GM12878 (cell line): Measurements from ENCODE around the gene ELAPOR1. TPM values are rescaled to one million over a fixed set of nuclear protein-coding genes. Genes with fewer than 3 reads are reported as not detected.

Experiments
- BCL11A ChIP-seq: IDR thresholded peaks from 2 replicates; pipeline ENCODE4 v1.6.1; 2011; ENCODE audit warnings: low read depth, low read length
- CREM ChIP-seq: IDR thresholded peaks from 2 replicates; pipeline ENCODE4 v1.6.1; 2014; ENCODE audit warnings: antibody characterized with exemption, low read depth
- FOXK2 ChIP-seq: fragments of 450-650 bp; IDR thresholded peaks from 2 replicates; pipeline ENCODE4 v1.6.1; 2017; ENCODE audit warnings: mild to moderate bottlenecking, moderate library complexity
- GATAD2B ChIP-seq: fragments of 450-650 bp; conservative IDR thresholded peaks from 2 replicates; pipeline ENCODE4 v1.6.1; 2017; ENCODE audit warnings: low read depth, mild to moderate bottlenecking, moderate library complexity
- IRF4 ChIP-seq: IDR thresholded peaks from 2 replicates; pipeline ENCODE4 v1.6.1; 2011; ENCODE audit warnings: low read depth, low read length
- KLF5 ChIP-seq: fragments of 450-650 bp; IDR thresholded peaks from 2 replicates; pipeline ENCODE4 v1.6.1; 2014; ENCODE audit warnings: mild to moderate bottlenecking; ENCODE audit not compliant: partially characterized antibody
- NFYA ChIP-seq: IDR thresholded peaks from 2 replicates; pipeline ENCODE4 v1.6.1; 2011; ENCODE audit warnings: low read depth, mild to moderate bottlenecking, low read length, improper control_type of control experiment, borderline replicate concordance
- PML ChIP-seq: IDR thresholded peaks from 2 replicates; pipeline ENCODE4 v1.6.1; 2012; ENCODE audit warnings: low read length, inconsistent platforms
- POLR2AphosphoS5 ChIP-seq: IDR thresholded peaks from 2 replicates; pipeline ENCODE4 v1.6.1; 2011; ENCODE audit warnings: mild to moderate bottlenecking, low read length, inconsistent platforms
- RB1 ChIP-seq: fragments of 450-650 bp; formaldehyde crosslinking; IDR thresholded peaks from 2 replicates; pipeline ENCODE4 v1.6.1; 2017; ENCODE audit warnings: mild to moderate bottlenecking, borderline replicate concordance
- SIX5 ChIP-seq: IDR thresholded peaks from 2 replicates; pipeline ENCODE4 v1.6.1; 2011; ENCODE audit warnings: mild to moderate bottlenecking, low read depth, low read length, moderate library complexity; ENCODE audit not compliant: severe bottlenecking
- SMAD5 ChIP-seq: IDR thresholded peaks from 2 replicates; pipeline ENCODE4 v1.6.1; 2016; ENCODE audit warnings: antibody characterized with exemption, low read depth
- SMARCA5 ChIP-seq: fragments of 450-650 bp; IDR thresholded peaks from 2 replicates; pipeline ENCODE4 v1.6.1; 2017; ENCODE audit warnings: mild to moderate bottlenecking
- STAT3 ChIP-seq: IDR thresholded peaks from 2 replicates; pipeline ENCODE4 v1.6.1; 2011; ENCODE audit warnings: low read depth, low read length, improper control_type of control experiment
- YY1 ChIP-seq: IDR thresholded peaks from 2 replicates; pipeline ENCODE4 v1.6.1; 2011; ENCODE audit warnings: low read depth, mild to moderate bottlenecking, low read length
- ZNF217 ChIP-seq: fragments of 450-650 bp; IDR thresholded peaks from 2 replicates; pipeline ENCODE4 v1.6.1; 2017; ENCODE audit warnings: antibody characterized with exemption, mild to moderate bottlenecking
- ZNF24 ChIP-seq: fragments of 450-650 bp; IDR thresholded peaks from 2 replicates; pipeline ENCODE4 v1.6.1; 2017; ENCODE audit warnings: antibody characterized with exemption, mild to moderate bottlenecking
- ZNF622 ChIP-seq: fragments of 450-650 bp; IDR thresholded peaks from 2 replicates; pipeline ENCODE4 v1.6.1; 2017; ENCODE audit warnings: mild to moderate bottlenecking, inconsistent platforms
- polyA plus RNA-seq, 11 experiments: library from polyadenylated mRNA; depleted of rRNA in 4 of 11; unstranded in 6 of 11; stranded (reverse) in 5 of 11; fragments of >200 nt; fragmentation: Nextera tagmentation in 4 of 11; fragmentation: Illumina TruSeq in 1 of 11; extraction: Ambion mirVana in 4 of 11; extraction: Trizol in 1 of 11; gene quantifications; 1 replicate in 1 of 11; 2 replicates in 10 of 11; pipeline versions ENCODE4 v1.2.1 to v1.2.3, GENCODE V29; 2011 to 2016; ENCODE audit warnings: inconsistent platforms in 2 of 11, missing spikeins in 2 of 11, low read depth in 1 of 11
- total RNA-seq, 4 experiments: library from RNA; depleted of rRNA in 3 of 4; stranded (reverse); fragments of >200 nt in 3 of 4; fragmentation: Illumina TruSeq in 1 of 4; extraction: Trizol in 1 of 4; gene quantifications; 2 replicates each; pipeline versions ENCODE4 v1.2.1 to v1.2.3, GENCODE V29; 2013 to 2021
- TF ChIP-seq, protein P1 (sequence below): fragments of 450-650 bp; IDR thresholded peaks from 2 replicates; pipeline ENCODE4 v1.6.1; 2016; ENCODE audit warnings: mild to moderate bottlenecking, moderate library complexity, borderline replicate concordance
- TF ChIP-seq, protein P2 (sequence below): fragments of 450-650 bp; IDR thresholded peaks from 2 replicates; pipeline ENCODE4 v1.6.1; 2014; ENCODE audit warnings: mild to moderate bottlenecking
- TF ChIP-seq, protein P3 (sequence below): IDR thresholded peaks from 2 replicates; pipeline ENCODE4 v1.6.1; 2012; ENCODE audit warnings: low read depth, low read length, improper control_type of control experiment
- TF ChIP-seq, protein P4 (sequence below): fragments of 450-650 bp; IDR thresholded peaks from 2 replicates; pipeline ENCODE4 v1.6.1; 2016; ENCODE audit warnings: mild to moderate bottlenecking

Gene ELAPOR1
- total and polyA plus RNA-seq, 10 of the 15 experiments (the other 5 are each of a cell fraction or from before 2014, with no cell fraction given): 0.04 to 2.1 (median 0.19) TPM; not detected in 2

DNA sequence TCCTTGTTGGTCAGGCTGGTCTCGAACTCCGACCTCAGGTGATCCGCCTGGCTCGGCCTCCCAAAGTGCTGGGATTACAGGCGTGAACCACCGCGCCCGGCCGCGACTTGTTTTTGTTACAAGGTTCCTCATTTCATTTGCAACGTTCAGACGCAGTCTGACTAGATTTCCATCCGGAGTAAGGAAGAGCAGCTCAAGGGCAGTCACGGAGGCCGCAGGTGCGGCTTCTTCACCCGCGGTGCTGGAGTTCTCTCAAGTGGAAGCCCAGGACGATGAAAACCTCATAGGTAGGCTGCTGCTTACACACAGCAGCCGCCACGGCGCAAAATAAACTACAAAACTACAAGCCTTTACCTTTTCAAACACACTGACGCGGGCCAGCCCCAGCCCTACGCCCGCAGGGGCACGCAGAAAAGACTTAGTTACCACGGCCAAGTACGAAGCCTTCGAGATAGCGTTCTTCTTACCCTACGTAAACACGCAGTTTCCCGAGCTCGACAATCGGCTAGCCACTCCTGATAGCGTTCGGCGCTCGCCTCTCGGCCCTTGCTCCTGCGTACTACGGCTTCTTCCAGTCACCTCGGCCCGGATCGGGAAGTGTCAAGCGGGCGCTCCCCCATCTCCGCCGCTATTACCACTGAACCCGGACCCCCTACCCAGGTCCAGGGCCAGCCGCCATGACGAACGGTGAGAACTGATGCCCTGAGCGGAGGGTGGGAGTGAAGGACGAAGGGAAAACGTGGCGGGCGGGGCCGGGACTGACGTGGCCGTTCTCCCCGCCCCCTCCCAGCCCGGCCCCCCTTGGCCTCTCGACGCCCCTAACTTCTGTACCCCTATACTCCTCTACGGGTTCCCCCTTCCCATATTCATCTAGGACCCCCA is 23.5 kb upstream of the ELAPOR1 start, which contains the start of gene TMEM167B (continued):
- TF ChIP-seq, protein P1, sequence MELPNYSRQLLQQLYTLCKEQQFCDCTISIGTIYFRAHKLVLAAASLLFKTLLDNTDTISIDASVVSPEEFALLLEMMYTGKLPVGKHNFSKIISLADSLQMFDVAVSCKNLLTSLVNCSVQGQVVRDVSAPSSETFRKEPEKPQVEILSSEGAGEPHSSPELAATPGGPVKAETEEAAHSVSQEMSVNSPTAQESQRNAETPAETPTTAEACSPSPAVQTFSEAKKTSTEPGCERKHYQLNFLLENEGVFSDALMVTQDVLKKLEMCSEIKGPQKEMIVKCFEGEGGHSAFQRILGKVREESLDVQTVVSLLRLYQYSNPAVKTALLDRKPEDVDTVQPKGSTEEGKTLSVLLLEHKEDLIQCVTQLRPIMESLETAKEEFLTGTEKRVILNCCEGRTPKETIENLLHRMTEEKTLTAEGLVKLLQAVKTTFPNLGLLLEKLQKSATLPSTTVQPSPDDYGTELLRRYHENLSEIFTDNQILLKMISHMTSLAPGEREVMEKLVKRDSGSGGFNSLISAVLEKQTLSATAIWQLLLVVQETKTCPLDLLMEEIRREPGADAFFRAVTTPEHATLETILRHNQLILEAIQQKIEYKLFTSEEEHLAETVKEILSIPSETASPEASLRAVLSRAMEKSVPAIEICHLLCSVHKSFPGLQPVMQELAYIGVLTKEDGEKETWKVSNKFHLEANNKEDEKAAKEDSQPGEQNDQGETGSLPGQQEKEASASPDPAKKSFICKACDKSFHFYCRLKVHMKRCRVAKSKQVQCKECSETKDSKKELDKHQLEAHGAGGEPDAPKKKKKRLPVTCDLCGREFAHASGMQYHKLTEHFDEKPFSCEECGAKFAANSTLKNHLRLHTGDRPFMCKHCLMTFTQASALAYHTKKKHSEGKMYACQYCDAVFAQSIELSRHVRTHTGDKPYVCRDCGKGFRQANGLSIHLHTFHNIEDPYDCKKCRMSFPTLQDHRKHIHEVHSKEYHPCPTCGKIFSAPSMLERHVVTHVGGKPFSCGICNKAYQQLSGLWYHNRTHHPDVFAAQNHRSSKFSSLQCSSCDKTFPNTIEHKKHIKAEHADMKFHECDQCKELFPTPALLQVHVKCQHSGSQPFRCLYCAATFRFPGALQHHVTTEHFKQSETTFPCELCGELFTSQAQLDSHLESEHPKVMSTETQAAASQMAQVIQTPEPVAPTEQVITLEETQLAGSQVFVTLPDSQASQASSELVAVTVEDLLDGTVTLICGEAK: peak; percentile 50; the same call in 1 of the 2 replicates
- TF ChIP-seq YY1: peak; percentile 94
- TF ChIP-seq ZNF217: no peak
- TF ChIP-seq SMARCA5: peak; percentile 70; the same call in 1 of the 2 replicates
- peak; percentile 95 for TF ChIP-seq FOXK2
- peak; percentile 65 for TF ChIP-seq GATAD2B
- TF ChIP-seq ZNF24: 0 out of 2 replicates have a peak, but pooled peaks have one; percentile 38
- TF ChIP-seq CREM: peak; percentile 96
- TF ChIP-seq KLF5: peak; percentile 82
- peak; percentile 67 for TF ChIP-seq PML
- TF ChIP-seq NFYA: no peak
- no peak for TF ChIP-seq STAT3
- TF ChIP-seq, protein P2, sequence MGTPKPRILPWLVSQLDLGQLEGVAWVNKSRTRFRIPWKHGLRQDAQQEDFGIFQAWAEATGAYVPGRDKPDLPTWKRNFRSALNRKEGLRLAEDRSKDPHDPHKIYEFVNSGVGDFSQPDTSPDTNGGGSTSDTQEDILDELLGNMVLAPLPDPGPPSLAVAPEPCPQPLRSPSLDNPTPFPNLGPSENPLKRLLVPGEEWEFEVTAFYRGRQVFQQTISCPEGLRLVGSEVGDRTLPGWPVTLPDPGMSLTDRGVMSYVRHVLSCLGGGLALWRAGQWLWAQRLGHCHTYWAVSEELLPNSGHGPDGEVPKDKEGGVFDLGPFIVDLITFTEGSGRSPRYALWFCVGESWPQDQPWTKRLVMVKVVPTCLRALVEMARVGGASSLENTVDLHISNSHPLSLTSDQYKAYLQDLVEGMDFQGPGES: peak; percentile 33; the same call in 1 of the 2 replicates
- TF ChIP-seq POLR2AphosphoS5: peak; percentile 87
- TF ChIP-seq RB1: peak; percentile 50; the same call in 1 of the 2 replicates
- TF ChIP-seq IRF4: peak; percentile 84
- peak; percentile 50 for TF ChIP-seq SIX5
- TF ChIP-seq SMAD5: peak; percentile 82
- TF ChIP-seq, protein P3, sequence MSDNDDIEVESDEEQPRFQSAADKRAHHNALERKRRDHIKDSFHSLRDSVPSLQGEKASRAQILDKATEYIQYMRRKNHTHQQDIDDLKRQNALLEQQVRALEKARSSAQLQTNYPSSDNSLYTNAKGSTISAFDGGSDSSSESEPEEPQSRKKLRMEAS: peak; percentile 86
- TF ChIP-seq ZNF622: no peak
- TF ChIP-seq, protein P4, sequence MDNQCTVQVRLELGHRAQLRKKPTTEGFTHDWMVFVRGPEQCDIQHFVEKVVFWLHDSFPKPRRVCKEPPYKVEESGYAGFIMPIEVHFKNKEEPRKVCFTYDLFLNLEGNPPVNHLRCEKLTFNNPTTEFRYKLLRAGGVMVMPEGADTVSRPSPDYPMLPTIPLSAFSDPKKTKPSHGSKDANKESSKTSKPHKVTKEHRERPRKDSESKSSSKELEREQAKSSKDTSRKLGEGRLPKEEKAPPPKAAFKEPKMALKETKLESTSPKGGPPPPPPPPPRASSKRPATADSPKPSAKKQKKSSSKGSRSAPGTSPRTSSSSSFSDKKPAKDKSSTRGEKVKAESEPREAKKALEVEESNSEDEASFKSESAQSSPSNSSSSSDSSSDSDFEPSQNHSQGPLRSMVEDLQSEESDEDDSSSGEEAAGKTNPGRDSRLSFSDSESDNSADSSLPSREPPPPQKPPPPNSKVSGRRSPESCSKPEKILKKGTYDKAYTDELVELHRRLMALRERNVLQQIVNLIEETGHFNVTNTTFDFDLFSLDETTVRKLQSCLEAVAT: peak; percentile 100
- 0 out of 2 replicates have a peak, but pooled peaks have one; percentile 8 for TF ChIP-seq BCL11A
